HUDEP-2 (cell line): ENCODE results near the gene USP15.
"Not testable (repeated sequence)": the region's sequence is repeated elsewhere in the genome, so short reads cannot be mapped to it uniquely, and the experiment has no call there.

Source experiments
- DNase-seq, 76 experiments: peaks; one replicate each; lab custom pipeline; 2025; ENCODE audit not compliant: unreplicated experiment in 76 of 76; lab: John Stamatoyannopoulos, UW

USP15 gene

DNA sequence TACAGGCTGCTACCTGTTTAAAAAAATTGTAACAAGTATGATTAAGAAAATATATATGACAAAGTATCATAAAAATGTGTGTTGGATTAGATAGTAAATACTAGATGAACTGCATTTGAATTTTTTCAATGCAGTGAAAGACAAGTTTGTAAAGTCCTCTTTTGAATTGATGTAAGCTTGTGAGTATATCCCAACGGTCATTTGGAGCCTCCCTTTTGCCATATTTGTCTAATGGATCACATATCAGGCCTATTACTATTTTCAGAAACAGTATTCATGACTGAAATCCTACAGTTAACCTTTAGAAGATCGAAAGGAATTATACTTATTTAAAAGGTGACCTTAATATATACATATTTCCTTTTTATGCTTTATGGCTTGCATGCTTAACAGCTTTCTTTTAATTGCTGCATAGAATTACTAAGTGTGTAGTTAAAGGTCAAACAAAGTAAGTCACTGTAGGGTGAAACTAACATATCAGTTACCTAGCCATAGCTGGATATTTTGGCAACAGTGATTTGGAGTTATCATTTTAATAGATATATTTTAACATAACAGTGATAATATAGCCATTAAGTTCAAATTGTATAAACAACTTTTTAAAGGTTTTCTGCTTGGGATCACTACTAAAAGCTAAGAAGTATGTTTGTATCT, 53.6 kb downstream of the USP15 start:
- DNase-seq = no peak

DNA sequence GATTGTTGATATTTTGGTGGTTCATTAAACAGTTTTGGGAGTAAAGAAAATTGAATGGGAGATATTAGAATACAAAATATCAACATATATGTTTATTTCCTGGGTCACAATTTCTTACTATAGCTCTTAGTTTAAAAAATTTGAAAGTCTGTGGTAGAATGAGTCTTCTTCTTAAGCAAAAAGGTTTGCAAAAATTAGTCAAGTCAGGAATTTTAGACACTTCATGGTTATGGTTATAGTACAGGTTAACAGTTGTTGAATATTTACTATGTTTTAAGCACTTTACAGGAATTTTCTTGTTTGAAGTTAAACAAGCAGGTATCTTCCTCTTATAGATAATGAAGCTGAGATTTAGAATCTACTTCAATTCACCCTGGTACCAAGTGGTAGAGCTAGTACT, 56.8 kb downstream of the USP15 start:
- no peak for DNase-seq

DNA sequence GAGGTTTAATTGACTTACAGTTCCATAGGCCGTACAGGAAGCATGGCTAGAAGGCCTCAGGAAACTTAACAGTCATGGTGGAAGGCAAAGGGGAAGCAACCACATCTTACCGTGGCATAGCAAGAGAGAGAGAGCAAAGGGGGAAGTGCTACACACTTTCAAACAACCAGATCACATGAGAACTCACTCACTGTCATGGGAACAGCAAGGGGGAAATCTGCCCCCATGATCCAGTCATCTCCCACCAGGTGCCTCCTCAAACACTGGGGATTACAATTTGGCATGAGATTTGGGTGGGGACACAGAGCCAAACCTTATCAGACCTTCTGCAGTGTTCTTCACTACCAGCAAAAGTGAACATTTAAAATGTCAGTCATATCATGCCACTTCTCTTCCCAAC, 58.9 kb downstream of the USP15 start:
- DNase-seq = peak in 16 of 76 experiments; percentile 8 to 56 (median 22)

DNA sequence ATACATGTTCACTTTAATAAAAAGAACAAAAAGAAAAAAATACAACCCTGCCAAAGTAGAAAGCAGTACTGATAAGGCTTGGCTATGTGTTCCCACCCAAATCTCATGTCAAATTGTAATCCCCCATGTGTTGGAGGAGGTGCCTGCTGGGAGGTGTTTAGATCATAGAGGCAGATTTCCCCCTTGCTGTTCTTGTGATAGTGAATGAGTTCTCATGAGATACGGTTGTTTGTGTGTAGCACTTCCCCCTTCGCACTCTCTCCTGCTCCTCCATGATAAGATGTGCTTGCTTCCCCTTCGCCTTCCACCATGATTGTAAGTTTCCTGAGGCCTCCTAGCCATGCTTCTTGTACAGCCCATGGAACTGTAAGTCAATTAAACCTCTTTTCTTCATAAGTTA, 59.9 kb downstream of the USP15 start:
- peak in 52 of 76 experiments; percentile 7 to 86 (median 43) for DNase-seq

DNA sequence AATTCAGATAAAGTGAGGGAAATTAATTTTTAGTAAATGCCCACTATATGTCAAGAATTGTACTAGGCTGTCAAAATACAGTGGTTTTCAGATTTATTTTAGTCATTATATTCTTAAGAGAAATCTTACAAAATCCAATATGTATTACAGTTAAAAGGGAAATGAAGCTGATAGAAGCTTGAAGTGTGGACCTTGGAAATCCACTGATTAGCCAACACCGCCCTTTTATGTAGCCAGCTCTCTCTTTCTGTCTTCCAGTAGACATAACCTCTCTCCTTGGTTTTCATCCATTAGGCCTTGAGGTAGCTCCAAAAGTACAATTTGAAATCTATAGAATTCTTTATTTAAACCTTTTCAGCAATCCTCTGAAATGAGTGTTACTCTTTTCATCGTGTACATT, 63.2 kb downstream of the USP15 start:
- DNase-seq = no peak

DNA sequence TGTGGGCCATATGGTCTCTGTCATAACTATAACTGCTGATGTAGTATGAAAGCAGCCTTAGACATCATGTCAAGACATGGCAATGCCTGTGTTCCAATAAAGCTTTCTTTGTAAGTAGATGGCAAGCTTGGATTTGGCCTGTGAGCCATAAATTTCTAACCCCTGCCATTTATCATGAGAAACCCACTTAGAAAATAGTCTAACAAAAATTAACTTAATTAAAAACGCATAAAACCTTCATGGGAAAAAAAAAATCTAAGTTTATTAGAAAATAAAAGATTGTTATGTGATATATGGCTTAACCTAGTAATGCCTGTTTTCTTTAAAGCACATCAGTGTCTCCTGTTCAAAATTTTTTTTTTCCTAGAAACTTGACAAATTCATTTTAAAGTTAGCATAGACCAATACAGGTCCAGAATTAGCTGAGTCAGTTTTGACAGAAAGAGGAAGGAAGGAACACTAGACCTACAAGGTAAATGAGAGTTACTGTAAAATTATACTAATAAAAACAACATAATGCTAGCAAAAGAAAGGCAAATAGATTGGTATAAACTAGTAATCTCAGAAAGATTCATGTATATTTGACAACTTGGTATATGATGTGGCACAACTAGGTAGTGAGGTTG, 68.2 kb downstream of the USP15 start:
- no peak for DNase-seq

DNA sequence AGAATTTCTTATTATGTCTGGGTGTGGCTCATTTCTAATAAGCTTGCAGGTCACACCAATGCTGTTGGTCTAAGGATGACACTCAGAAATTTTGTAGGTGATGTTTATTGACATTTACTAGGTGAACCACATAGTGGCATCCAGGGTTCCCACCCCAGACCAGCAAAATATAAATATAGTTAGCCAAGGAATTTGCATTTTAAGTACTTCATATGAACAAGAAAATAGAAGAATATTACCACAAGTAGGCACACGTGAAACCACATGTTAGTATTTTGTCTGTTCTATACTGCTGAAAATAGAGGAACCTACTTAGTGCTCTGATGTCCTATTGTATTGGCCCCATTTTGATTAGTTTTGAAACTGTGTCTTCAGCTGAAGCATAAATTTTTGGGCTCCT, 71.1 kb downstream of the USP15 start:
- no peak for DNase-seq

DNA sequence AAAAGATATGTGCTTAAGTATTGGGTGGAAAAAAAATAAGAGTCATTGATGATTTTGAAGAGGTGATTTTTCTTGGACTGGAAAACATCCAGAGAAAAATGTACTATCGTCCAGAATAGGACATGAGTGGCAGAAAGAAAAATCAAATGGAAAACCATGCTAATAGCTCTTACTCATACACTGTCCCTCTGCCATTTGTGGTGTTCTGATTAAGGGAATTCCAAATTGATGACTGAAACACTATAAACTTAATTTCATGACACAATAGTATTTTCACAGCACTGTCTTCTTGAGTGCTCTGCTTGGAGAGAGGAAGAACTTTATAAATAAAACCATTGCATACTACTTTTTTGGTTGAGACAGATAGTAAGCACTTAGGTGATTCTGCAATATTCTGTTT, 72.4 kb downstream of the USP15 start:
- no peak for DNase-seq

DNA sequence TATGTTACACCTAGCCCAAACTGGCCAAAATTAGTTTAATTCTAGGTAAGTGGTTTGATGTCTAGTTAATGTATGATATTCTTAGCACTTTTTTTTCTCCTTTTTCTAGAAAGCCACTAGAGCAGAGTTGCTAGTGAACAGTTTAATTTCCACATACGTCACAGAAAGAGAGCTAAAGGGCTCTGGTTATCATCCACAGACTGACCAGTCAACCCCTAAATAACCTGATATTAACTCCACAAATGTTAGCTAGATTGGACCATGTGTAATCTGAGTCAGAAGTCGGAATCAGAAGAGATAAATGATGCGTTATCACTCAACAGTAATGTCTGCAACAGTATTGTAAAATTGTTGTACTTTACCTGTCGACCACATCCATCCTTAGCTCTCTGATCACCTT, 74.9 kb downstream of the USP15 start:
- no peak for DNase-seq

DNA sequence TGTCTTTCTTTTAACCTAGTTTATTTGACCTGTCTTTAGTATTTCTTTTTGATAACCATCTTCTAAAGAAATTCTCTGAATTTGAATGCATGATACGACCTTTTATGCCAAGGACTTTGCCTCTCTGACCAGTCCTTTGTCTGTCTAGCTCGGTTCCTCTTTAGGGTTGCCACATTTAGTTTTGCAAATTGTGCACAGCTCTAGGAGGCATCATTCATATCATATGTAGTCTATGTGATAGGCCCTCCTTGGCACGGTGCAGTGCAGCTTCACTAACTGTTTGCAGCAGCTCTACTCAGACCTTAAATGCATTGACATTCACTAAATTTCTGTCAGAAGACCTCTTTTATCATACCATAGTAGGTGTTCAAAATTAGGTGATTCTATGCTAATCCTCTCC, 75.6 kb downstream of the USP15 start:
- DNase-seq = no peak

DNA sequence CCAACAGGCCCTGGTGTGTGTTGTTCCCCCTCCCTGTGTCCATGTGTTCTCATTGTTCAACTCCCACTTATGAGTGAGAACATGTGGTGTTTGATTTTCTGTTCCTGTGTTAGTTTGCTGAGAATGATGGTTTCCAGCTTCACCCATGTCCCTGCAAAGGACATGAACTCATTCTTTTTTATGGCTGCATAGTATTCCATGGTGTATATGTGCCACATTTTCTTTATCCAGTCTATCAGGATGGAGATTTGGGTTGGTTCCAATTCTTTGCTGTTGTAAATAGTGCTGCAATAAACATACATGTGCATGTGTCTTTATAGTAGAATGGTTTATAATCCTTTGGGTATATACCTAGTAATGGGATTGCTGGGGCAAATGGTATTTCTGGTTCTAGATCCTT, 77.4 kb downstream of the USP15 start:
- DNase-seq = not testable (repeated sequence)

DNA sequence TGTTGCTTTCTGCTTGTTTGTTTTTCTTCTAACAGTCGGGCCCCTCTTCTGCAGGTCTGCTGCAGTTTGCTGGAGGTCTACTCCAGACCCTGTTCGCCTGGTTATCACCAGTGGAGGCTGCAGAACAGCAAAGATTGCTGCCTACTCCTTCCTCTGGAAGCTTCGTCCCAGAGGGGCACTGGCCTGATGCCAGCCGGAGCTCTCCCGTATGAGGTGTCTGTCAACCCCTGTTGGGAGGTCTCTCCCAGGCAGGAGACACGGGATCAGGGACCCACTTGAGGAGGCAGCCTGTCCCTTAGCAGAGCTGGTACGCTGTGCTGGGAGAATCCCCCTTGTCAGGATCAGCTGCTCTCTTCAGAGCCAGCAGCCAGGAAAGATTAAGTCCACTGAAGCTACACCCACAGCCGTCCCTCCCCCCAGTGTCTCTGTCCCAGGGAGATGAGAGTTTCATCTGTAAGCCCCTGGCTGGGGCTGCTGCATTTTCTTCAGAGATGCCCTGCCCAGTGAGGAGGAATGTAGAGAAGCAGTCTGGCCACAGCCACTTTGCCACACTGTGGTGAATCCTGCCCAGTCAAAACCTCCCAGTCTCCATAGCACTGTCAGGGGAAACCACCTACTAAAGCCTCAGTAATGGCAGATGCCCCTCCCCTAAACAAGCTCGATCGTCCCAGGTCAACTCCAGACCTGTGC, 82.6 kb downstream of the USP15 start:
- DNase-seq = not testable (repeated sequence)

DNA sequence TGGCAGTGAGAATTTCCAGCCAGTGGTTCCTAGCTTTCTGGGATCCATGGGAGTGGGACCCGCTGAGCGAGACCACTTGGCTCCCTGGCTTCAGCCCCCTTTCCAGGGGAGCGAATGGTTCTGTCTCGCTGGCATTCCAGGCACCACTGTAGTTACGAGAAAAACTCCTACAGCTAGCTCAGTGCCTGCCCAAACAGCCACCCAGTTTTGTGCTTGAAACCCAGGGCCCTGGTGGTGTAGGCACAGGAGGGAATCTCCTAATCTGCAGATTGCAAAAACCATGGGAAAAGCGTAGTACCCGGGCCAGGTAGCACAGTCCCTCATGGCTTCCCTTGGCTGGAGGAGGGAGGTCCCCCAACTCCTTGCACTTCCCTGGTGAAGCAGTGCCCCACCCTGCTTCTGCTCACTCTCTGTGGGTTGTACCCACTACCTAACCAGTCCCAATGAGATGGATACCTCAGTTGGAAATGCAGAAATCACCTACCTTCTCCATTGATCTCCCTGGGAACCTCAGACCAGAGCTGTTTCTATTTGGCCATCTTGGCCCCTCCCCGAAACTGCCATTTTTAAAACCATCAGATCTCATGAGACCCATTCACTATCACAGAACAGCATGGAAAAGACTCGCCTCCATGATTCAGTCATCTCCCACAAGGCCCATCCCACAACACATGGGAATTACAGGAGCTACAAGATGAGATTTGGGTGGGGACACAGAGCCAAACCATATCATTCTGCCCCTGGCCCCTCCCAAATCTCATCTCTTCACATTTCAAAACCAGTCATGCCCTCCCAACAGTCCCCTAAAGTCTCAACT, 83.3 kb downstream of the USP15 start:
- DNase-seq = not testable (repeated sequence)

DNA sequence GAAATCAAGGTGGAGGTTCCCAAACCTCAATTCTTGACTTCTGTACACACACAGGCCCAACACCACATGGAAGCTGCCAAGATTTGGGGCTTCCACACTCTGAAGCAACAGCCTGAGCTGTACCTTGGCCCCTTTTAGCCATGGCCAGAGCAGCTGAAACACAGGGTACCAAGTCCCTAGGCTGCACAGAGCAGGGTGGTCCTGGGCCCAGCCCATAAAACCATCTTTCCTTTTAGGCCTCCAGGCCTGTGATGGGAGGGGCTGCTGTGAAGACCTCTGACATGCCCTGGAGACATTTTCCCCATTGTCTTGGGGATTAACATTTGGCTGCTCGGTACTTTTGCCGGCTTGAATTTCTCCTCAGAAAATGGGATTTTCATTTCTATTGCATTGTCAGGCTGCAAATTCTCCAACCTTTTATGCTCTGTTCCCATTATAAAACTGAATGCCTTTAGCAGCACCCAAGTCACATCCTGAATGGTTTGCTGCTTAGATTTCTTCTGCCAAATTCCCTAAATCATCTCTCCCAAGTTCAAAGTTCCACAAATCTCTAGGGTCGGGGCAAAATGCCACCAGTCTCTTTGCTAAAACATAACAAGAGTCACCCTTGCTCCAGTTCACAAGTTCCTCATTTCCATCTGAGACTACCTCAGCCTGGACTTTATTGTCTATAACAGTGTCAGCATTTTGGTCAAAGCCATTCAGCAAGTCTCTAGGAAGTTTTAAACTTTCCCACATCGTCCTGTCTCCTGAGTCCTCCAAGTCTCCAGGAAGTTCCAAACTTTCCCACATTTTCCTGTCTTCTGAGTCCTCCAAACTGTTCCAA, 84.7 kb downstream of the USP15 start:
- not testable (repeated sequence) for DNase-seq

DNA sequence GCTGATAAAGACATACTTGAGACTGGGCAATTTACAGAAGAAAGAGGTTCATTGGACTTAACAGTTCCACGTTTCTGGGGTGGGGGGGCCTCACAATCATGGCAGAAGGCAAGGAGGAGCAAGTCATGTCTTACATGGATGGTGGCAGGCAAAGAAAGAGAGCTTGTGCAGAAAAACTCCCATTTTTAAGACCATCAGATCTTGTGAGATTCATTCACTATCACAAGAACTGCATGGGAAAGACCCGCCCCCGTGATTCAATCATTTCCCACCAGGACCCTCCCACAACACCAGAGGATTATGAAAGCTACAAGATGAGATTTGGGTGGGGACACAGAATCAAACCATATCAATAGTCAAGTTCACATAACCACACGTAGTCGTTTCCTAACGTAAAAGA, 85.5 kb downstream of the USP15 start:
- DNase-seq = no peak

DNA sequence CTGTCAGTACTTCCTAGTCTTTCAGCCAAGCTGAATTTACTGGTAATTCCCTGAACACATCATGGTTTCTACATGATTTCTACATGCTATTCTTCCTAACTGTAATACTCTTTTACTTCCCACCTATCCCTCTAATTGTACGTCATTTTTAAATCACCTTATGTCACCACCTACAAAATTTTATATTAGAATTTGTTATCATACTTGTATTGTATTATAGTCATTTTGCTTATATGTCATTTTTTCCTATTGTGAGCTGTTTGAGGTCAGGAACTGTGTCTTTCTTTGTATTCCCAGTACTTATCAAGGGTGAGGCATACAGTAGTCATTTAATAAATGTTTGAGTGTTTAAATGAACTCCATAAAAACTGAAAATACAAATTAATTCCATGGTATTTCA, 86.6 kb downstream of the USP15 start:
- DNase-seq = no peak

DNA sequence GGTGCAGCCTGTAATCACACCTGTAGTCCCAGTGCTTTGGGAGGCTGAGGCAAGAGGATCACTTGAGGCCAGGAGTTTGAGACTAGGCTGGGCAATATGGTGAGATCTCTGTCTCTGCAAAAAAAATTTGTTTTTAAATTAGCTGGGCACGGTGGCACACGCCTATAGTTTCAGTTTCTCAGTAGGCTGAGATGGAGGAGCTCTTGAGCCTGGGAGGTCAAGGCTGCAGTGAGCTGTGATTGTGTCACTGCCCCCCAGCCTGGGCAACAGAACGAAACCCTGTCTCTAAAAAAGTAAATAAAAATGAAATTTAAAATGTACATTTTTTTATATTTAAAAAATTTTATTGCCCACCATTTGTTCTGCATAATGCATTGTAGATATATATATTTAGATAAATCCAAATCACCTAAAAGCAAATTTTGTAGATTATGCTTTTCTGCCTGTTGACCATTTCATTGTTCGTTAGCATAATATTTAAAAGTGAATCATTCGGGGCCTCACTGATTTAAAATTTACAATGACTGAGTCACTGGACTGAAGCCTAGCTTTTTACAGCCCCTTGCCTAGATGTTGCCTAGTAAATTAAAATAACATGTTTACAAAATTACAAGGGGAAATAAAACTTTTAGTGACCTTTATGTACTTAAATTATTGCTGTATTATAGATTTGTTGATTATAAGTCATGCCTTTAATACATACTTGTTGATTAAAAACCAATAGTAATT, 87.9 kb downstream of the USP15 start:
- DNase-seq = no peak

DNA sequence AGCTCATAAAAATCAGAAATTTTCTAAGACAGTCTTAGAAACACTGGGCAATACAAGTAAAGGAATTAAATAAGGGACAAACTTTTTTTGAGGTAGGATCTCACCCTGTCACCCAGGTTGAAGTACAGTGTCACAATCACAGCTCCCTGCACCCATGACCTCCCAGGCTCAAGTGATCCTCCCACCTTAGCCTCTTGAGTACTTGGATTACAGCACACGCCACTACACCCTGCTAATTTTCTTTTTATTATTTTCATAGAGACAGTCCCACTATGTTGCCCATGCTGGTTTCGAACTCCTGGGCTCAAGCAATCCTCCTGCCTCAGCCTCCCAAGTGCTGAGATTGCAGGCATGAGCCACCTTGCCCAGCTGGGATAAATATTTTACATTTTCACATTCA, 90.3 kb downstream of the USP15 start:
- DNase-seq = no peak

DNA sequence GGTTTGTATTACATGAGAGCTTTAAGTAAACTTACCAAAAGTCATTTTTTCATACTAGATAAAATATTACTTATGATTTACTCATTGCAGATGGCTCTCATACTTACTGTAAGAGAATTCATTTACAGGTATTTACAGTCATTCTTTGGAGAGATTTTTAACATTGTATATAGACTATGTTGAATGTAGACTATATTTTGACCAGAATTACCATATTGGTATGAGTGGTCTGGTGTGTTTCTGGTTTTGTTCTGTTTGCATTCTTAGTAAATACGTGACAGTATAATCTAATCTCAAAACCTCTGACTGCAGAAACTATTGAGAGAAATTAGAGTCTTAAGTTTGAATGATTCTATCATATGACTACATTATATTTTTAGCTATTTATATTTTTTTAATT, 91.1 kb downstream of the USP15 start:
- no peak for DNase-seq

DNA sequence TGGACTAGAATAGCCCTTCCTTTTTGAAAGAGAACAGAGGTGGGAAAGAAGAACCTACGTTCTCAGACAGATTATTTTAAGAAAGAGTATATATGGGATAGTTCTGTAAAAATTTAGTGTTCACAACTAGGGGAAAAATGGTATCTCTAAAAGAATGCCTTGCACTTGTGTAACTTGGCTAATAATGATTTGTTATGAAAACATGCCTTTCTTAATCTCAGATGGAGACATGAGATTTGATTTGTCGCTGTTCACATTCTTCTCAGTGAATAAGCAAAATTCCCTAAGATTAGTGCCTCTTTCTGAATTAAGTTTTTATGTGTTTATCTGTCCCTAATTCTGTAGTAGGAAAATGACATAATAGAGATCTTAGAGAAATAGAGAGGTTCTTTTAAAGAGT, 100.8 kb downstream of the USP15 start:
- no peak for DNase-seq
